GM13977 (cell line): ENCODE data around the gene LSG1.

ENCODE experiments used
- DNase-seq: peaks from one replicate; pipeline ENCODE4 v3.0.0; 2012; ENCODE audit warnings: low spot score
- in situ Hi-C: fragments of 300-500 bp; cut with MboI; formaldehyde crosslinking; loops from one replicate; pipeline ENCODE4 v1.12.0; 2022; ENCODE audit warnings: low sequenced_read_pairs, low pct_unique_long_range_greater_than_20kb, mixed read lengths, inconsistent platforms; ENCODE audit not compliant: unreplicated experiment
- TF ChIP-seq, protein P1 (sequence below): IDR thresholded peaks from 2 replicates; pipeline ENCODE4 v1.5.1; 2012; ENCODE audit warnings: mild to moderate bottlenecking, control low read depth; ENCODE audit not compliant: insufficient read depth; ENCODE audit errors: extremely low read depth, missing control alignments

LSG1 gene

DNA sequence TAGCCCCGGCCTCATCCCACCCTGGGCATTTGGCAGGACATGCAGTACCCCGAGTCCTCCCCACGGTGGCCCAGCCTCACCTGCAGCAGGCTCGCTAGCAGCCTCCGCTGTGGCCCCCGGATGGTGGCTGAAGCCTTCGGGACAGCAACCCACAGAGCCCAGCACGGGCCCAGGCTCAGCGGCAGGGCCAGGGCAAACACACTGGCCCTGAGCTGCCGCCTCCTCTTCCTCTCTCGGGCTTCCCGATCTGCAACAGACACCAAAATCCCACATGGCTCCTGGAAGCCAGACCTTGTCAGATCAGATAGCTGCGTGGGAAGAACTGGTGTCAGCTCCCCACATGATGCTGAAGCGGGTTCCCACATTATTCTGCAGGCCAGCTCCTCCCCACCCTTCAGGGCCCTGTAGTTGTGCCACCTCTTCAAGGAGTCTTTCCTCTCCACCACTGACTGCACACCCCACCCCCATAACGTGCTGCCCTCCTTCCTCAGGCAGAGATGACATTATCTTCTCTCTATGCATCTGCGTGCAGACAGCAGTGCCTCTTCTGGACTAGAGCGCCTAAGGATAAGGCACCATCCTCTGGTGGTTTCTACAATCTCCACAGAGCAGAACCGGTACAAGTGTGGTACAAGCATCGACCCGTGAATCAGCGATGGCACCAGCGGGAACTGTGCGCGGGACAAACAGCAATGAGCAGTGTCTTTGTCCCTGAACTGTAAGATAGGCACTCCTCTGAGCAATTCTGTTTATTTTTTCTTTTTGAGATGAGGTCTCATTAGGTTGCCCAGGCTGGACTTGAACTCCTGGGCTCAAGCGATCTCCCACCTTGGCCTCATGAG is 48.3 kb downstream of the LSG1 start:
- in situ Hi-C loops, result no loop called here
- DNase-seq, result no peak
- TF ChIP-seq, protein P1, sequence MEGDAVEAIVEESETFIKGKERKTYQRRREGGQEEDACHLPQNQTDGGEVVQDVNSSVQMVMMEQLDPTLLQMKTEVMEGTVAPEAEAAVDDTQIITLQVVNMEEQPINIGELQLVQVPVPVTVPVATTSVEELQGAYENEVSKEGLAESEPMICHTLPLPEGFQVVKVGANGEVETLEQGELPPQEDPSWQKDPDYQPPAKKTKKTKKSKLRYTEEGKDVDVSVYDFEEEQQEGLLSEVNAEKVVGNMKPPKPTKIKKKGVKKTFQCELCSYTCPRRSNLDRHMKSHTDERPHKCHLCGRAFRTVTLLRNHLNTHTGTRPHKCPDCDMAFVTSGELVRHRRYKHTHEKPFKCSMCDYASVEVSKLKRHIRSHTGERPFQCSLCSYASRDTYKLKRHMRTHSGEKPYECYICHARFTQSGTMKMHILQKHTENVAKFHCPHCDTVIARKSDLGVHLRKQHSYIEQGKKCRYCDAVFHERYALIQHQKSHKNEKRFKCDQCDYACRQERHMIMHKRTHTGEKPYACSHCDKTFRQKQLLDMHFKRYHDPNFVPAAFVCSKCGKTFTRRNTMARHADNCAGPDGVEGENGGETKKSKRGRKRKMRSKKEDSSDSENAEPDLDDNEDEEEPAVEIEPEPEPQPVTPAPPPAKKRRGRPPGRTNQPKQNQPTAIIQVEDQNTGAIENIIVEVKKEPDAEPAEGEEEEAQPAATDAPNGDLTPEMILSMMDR, result no peak

DNA sequence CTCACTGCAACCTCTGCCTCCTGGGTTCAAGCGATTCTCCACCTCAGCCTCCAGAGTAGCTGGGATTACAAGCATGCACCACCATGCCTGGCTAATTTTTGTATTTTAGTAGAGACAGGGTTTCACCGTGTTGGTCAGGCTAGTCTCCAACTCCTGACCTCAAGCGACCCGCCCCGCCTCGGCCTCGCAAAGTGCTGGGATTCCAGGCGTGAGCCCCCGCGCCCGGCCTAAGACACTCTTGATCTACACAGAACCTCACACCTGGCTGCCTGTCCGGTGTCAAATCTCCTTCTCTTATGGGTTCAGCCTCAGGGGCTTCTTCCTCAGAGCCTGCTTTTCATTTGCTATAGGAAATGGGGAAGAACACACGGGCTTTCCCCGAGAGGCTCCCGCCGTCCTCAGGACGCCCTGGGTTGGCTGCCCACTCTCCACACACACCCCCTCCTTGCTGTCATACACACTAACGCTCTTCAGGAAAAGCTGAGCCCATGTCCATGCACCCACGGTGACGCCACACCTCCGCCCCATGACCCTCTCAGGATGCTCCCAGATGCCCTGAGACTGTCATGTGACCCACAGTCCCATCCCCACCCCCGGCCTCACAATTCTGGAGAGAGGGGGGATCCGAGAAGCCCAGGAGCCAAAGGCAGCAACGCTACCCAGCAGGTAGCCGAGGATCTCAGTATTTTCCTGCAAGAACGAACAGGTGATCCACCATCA is 49.2 kb downstream of the LSG1 start:
- in situ Hi-C loops, result no loop called here
- no peak for DNase-seq
- TF ChIP-seq, protein P1, result no peak

DNA sequence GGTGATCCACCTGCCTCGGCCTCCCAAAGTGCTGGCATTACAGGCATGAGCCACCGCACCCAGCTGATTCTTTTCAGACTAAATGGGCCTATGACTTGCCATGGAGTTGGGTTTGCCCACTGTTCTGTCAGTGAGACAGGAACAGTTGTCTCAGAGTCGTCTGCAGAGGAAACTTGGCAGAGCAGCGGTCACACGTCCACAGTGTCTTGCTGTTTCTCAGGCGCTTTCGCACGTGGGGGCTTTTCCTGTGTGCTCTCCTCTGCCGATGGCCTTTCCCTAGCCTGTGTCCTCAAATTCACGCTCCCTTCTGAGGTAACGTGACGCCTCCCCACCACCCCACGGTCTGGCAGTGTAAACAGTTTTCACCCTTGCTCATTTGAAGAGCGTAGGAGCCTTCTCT is 50.0 kb downstream of the LSG1 start:
- DNase-seq, result no peak
- TF ChIP-seq, protein P1, result no peak
- in situ Hi-C loops, result no loop called here

DNA sequence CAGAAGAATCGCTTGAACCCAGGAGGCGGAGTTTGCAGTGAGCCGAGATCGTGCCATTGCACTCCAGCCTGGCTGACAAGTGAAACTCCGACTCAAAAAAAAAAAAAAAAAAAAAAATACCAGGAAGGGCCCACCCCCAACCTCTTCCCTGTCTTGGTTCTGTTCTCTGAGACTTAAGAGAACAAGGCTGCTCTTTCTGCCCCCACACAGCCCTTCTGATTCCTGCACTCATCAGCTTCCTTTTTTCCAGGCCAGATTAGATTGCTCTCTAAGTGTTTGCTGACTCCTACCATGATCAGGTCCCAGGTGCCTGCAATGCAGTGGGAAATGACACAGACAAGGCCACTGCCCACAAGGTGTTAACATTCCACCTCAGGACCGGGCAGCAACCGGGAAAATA is 51.8 kb downstream of the LSG1 start:
- TF ChIP-seq, protein P1, result no peak
- no peak for DNase-seq
- in situ Hi-C loops, result no loop called here

DNA sequence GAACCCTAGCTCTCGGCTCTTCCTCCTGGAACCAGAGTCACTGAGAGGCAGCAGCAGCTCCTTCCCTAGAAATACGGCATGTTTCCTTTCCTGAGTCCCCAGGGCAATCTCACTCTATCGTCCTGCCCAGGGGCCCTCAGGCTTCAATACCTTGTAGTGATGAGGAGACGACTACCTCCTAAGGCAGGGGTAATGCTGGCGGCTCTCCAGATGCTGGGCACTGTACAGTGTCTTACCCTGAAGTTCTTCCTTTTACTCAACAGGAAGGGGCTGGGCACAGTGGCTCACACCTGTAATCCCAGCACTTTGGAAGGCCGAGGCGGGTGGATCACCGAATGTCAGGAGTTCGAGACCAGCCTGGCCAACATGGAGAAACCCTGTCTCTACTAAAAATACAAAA is 52.2 kb downstream of the LSG1 start:
- DNase-seq, result no peak
- TF ChIP-seq, protein P1, result no peak
- in situ Hi-C loops, result no loop called here

DNA sequence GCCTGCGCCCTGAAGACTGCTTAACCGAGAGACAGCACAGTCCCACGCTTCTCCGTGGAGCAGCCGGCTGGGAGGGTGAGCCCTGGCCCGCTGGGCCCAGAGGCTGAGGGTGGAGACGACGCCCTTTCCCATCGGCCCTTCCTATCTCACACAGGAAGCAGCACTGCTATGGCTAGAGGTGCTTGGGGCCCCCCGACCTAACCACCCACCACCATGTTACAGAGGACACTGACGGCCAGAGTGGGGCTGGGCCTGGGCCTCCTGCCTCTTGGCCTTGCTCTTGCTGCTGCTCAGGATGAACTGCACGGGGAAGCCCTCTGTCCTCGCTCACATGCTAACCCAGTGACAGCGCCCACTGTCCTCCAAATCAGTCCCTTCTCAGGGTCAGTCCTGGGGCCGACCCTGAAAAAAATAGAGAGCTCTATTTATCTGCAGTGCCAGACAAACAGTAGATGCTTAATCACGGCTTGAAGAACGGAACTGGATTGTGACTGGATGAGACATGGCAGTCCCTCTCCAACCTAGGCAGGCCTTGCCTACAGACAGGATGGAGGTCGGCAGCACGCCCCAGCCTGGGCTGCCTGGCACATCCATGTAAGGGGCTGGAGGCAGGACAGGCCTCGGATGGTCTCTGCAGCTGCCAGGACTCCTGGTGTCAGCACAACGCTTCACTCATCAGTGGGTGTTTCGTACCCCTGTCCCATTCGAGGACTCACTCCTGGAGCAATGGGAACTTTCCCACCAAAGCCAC is 53.0 kb downstream of the LSG1 start:
- in situ Hi-C loops, result no loop called here
- no peak for DNase-seq
- TF ChIP-seq, protein P1, result no peak
